Tibial nerve (tissue), 4 donors: ENCODE measurements around the gene CDKN2B. TPM values are rescaled to one million over a fixed set of nuclear protein-coding genes. Genes with fewer than 3 reads are reported as not detected.

Source experiments
- DNase-seq, 2 donors: peaks; one replicate each; pipeline ENCODE4 v3.0.0-alpha.2; 2019; ENCODE audit warnings: low spot score in 2 of 2
- H3K27ac ChIP-seq, 4 donors: fragments of 200-600 bp; sonication (generic) in 3 of 4; one replicate each; pipeline ENCODE4 v1.5.1; 2017 to 2019; ENCODE audit warnings: mild to moderate bottlenecking in 1 of 4
- H3K27me3 ChIP-seq, 2 donors: fragments of 200-600 bp; sonication (generic) in 1 of 2; one replicate each; pipeline versions ENCODE4 v1.5.1 to v1.6.0; 2017 to 2019
- H3K36me3 ChIP-seq, 3 donors: fragments of 200-600 bp; sonication (generic); one replicate each; pipeline ENCODE4 v1.5.1; 2018 to 2019
- H3K4me1 ChIP-seq, 4 donors: fragments of 200-600 bp; sonication (generic) in 3 of 4; one replicate each; pipeline ENCODE4 v1.5.1; 2017 to 2019
- H3K4me3 ChIP-seq, 4 donors: fragments of 200-600 bp; sonication (generic) in 3 of 4; one replicate each; pipeline ENCODE4 v1.5.1; 2017 to 2019; ENCODE audit warnings: mild to moderate bottlenecking in 1 of 4, moderate library complexity in 1 of 4
- H3K9me3 ChIP-seq, 4 donors: fragments of 200-600 bp; sonication (generic) in 3 of 4; one replicate each; pipeline ENCODE4 v1.5.1; 2017 to 2019
- CTCF ChIP-seq, 5 experiments: fragments of 200-600 bp in 3 of 5; fragments of 450-650 bp in 2 of 5; sonication (generic) in 3 of 5; IDR thresholded peaks; one replicate each; pipeline ENCODE4 v1.5.1; 2016 to 2019; ENCODE audit warnings: antibody characterized with exemption in 5 of 5, mild to moderate bottlenecking in 3 of 5, moderate library complexity in 2 of 5
- EP300 ChIP-seq, 2 donors: sonication (generic); formaldehyde crosslinking; IDR thresholded peaks; one replicate each; pipeline ENCODE4 v1.6.1; 2017; ENCODE audit warnings: antibody characterized with exemption in 2 of 2, mild to moderate bottlenecking in 1 of 2
- POLR2A ChIP-seq, 2 donors: fragments of 450-650 bp; IDR thresholded peaks; one replicate each; pipeline ENCODE4 v1.6.1; 2017; ENCODE audit warnings: antibody characterized with exemption in 2 of 2, mild to moderate bottlenecking in 2 of 2, moderate library complexity in 2 of 2
- whole genome bisulfite sequencing, 2 donors: methylation state at CpG; one replicate each; pipeline ENCODE4 v1.1.5; 2018; 5-methylcytosine and 5-hydroxymethylcytosine counted together
- total RNA-seq, 4 donors: library from RNA; depleted of rRNA; stranded (reverse); fragments of >200 nt; gene quantifications; one replicate each; pipeline ENCODE4 v1.1.0, GENCODE V29; 2016

CDKN2B gene
- total RNA-seq, 4 donors from 2014 or later = 18.2 to 33.1 (median 27.6) TPM

GRCh38 chr9:21984101-21984500 is 25.0 kb downstream of the CDKN2B start:
- H3K27ac ChIP-seq = no peak overlapping the region
- H3K27me3 ChIP-seq = peaks cover 0 to 85% of the 10 kb centered on the region in 2 donors
- TF ChIP-seq POLR2A (IDR thresholded peaks at IDR 0.05) (no peak), EP300 (IDR thresholded peaks at IDR 0.05) (no peak), CTCF (IDR thresholded peaks at IDR 0.05) (no peak)

DNA sequence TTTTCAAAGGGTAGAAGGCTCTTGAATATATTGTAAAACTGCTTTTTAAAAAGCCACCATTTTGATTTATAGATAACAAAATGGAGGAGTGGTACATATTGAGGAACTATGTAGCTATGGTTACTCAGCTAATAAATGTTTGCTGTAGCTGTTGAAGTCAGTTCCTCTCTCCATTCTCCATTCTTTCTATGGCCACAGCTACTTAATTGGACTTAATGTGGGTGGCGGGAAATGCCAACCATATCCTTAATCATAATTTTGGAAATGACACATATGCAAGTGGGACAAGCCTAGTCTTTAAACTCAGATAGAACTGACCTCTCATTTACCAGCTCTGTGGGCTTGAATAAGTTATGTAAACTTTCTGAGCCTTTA is 25.6 kb downstream of the CDKN2B start:
- DNase-seq = no peak
- WGBS, 2 donors = 67 to 76% methylated on average over 1 of the region's 1 CpG
- H3K9me3 ChIP-seq = no peaks in the 10 kb centered on the region
- peaks cover 0 to 85% of the 10 kb centered on the region in 2 donors for H3K27me3 ChIP-seq
- H3K4me1 ChIP-seq = no peaks in the 10 kb centered on the region
- H3K27ac ChIP-seq = no peak overlapping the region
- no peak overlapping the region for H3K4me3 ChIP-seq
- H3K36me3 ChIP-seq = no peaks in the 10 kb centered on the region
- TF ChIP-seq CTCF (IDR thresholded peaks at IDR 0.05) = no peak
- TF ChIP-seq POLR2A (IDR thresholded peaks at IDR 0.05) = no peak
- TF ChIP-seq EP300 (IDR thresholded peaks at IDR 0.05) = no peak

More at GRCh38 chr9:21984101-21984500, 25.0 kb downstream of the CDKN2B start:
- Histone ChIP-seq H3K4me1 (no peaks in the 10 kb centered on the region), H3K9me3 (no peaks in the 10 kb centered on the region), H3K4me3 (no peak overlapping the region), H3K36me3 (no peaks in the 10 kb centered on the region)
- DNase-seq = no peak

GRCh38 chr9:21982861-21983560 is 26.1 kb downstream of the CDKN2B start:
- H3K36me3 ChIP-seq = no peaks in the 10 kb centered on the region
- TF ChIP-seq POLR2A (IDR thresholded peaks at IDR 0.05) = no peak
- no peak for TF ChIP-seq EP300 (IDR thresholded peaks at IDR 0.05)
- TF ChIP-seq CTCF (IDR thresholded peaks at IDR 0.05) = no peak
- no peaks in the 10 kb centered on the region for H3K9me3 ChIP-seq
- no peak overlapping the region for H3K4me3 ChIP-seq
- H3K27me3 ChIP-seq = peaks cover 0 to 85% of the 10 kb centered on the region in 2 donors
- H3K4me1 ChIP-seq = no peaks in the 10 kb centered on the region
- H3K27ac ChIP-seq = no peak overlapping the region
- no peak for DNase-seq
- 60 to 77% methylated on average over 1 of the region's 1 CpG for WGBS, 2 donors

DNA sequence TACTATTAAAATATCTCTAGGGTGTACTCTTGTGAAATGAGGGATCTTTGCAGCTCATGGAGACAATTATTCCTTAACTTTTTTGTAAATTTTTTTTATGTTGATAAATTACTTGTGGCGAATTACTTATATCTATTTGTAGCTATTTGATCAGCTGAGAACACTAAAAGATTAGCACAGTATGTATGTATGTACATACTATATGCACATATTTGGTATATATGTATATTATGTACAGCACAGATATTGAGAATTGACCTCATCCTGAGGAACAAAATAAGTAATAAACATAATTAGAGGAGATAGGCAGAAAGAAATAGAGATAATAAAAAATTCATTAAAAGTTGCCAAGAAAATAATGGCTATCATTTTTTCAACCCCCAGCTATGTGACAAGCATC is 26.7 kb downstream of the CDKN2B start:
- no peak overlapping the region for H3K4me3 ChIP-seq
- no peaks in the 10 kb centered on the region for H3K9me3 ChIP-seq
- no peak overlapping the region for H3K27ac ChIP-seq
- no peak for DNase-seq
- 68 to 77% methylated on average over 1 of the region's 1 CpG for WGBS, 2 donors
- H3K4me1 ChIP-seq = no peaks in the 10 kb centered on the region
- H3K36me3 ChIP-seq = no peaks in the 10 kb centered on the region
- H3K27me3 ChIP-seq = peaks cover 0 to 85% of the 10 kb centered on the region in 2 donors
- TF ChIP-seq EP300 (IDR thresholded peaks at IDR 0.05) = no peak
- TF ChIP-seq CTCF (IDR thresholded peaks at IDR 0.05) = no peak
- TF ChIP-seq POLR2A (IDR thresholded peaks at IDR 0.05) = no peak

GRCh38 chr9:21976334-21976875 is 32.7 kb downstream of the CDKN2B start:
- Histone ChIP-seq H3K4me3 (no peak overlapping the region), H3K27ac (no peak overlapping the region), H3K4me1 (peaks cover 0 to 24% (median 12%) of the 10 kb centered on the region in 4 donors), H3K36me3 (no peaks in the 10 kb centered on the region), H3K27me3 (peaks cover 6 to 96% of the 10 kb centered on the region in 2 donors), H3K9me3 (no peaks in the 10 kb centered on the region)
- 25 to 28% methylated on average over 19 of the region's 19 CpGs for WGBS, 2 donors
- no peak for DNase-seq
- no peak for TF ChIP-seq EP300 (IDR thresholded peaks at IDR 0.05)
- no peak for TF ChIP-seq CTCF (IDR thresholded peaks at IDR 0.05)
- TF ChIP-seq POLR2A (IDR thresholded peaks at IDR 0.05) = no peak
